Measurements from ENCODE around the gene NRIP3.

Gene NRIP3

DNA sequence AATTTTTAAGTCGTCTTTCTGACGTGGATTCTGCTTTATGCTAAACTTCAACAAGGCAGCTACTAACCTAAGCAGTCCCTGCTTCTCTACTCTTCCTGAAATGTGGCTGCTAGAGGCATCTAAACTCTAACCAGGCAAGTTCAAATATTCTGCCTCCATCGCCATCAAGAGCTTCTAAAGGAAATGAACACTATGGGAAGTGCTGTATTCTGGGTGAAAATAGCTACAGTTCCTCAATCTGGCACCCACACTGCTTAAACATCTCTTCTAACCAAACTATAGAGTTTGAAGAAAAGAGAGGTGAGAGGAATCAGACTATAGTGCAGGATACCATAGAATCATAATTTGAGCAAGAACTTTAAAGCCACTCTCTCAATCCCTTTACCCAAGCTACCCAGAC, 6.3 kb downstream of the NRIP3 start:
- TF ChIP-seq OSR1 (CRISPR knock-in tag; IDR thresholded peaks at IDR 0.05) (no peak), ZFP3 (CRISPR knock-in tag; IDR thresholded peaks at IDR 0.05) (no peak), ARNTL (CRISPR knock-in tag; IDR thresholded peaks at IDR 0.05; ENCODE audit: borderline replicate concordance, low read depth) (no peak)
- no peak for ATAC-seq

DNA sequence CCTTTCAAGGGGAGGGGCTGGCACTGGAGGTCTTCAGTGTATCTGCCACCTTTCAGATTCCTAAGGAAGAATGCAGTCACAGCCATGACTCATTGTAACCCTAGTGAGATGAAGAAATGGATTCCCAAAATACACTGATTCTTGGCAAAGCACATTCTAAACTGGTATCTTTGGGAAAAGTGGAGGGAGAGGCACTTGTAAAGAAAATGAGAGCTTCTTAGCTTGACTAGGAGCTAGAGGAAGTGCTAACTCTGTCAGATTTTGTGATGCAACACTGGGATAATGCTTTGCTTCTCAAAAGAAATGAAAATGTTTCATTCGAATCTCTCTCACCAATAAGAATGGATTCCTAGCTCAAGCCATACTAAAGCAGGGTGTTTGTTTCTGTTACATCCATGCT, 14.3 kb downstream of the NRIP3 start:
- ATAC-seq: peak; percentile 51; the same call in 2 of the 3 replicates
- TF ChIP-seq ZC3H10 (CRISPR knock-in tag; IDR thresholded peaks at IDR 0.05): no peak
- TF ChIP-seq, protein P1, sequence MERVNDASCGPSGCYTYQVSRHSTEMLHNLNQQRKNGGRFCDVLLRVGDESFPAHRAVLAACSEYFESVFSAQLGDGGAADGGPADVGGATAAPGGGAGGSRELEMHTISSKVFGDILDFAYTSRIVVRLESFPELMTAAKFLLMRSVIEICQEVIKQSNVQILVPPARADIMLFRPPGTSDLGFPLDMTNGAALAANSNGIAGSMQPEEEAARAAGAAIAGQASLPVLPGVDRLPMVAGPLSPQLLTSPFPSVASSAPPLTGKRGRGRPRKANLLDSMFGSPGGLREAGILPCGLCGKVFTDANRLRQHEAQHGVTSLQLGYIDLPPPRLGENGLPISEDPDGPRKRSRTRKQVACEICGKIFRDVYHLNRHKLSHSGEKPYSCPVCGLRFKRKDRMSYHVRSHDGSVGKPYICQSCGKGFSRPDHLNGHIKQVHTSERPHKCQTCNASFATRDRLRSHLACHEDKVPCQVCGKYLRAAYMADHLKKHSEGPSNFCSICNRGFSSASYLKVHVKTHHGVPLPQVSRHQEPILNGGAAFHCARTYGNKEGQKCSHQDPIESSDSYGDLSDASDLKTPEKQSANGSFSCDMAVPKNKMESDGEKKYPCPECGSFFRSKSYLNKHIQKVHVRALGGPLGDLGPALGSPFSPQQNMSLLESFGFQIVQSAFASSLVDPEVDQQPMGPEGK (CRISPR knock-in tag; IDR thresholded peaks at IDR 0.05; ENCODE audit: borderline replicate concordance): no peak
- TF ChIP-seq, protein P2, sequence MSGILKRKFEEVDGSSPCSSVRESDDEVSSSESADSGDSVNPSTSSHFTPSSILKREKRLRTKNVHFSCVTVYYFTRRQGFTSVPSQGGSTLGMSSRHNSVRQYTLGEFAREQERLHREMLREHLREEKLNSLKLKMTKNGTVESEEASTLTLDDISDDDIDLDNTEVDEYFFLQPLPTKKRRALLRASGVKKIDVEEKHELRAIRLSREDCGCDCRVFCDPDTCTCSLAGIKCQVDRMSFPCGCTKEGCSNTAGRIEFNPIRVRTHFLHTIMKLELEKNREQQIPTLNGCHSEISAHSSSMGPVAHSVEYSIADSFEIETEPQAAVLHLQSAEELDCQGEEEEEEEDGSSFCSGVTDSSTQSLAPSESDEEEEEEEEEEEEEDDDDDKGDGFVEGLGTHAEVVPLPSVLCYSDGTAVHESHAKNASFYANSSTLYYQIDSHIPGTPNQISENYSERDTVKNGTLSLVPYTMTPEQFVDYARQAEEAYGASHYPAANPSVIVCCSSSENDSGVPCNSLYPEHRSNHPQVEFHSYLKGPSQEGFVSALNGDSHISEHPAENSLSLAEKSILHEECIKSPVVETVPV (CRISPR knock-in tag; IDR thresholded peaks at IDR 0.05): no peak
- TF ChIP-seq ARNTL (CRISPR knock-in tag; IDR thresholded peaks at IDR 0.05; ENCODE audit: borderline replicate concordance, low read depth): no peak
- TF ChIP-seq ZNF565 (CRISPR knock-in tag; conservative IDR thresholded peaks at IDR 0.05; ENCODE audit: low read depth): no peak
- no peak for TF ChIP-seq GLIS3 (CRISPR knock-in tag; IDR thresholded peaks at IDR 0.05)
- TF ChIP-seq, protein P3, sequence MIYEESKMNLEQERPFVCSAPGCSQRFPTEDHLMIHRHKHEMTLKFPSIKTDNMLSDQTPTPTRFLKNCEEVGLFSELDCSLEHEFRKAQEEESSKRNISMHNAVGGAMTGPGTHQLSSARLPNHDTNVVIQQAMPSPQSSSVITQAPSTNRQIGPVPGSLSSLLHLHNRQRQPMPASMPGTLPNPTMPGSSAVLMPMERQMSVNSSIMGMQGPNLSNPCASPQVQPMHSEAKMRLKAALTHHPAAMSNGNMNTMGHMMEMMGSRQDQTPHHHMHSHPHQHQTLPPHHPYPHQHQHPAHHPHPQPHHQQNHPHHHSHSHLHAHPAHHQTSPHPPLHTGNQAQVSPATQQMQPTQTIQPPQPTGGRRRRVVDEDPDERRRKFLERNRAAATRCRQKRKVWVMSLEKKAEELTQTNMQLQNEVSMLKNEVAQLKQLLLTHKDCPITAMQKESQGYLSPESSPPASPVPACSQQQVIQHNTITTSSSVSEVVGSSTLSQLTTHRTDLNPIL (CRISPR knock-in tag; IDR thresholded peaks at IDR 0.05; ENCODE audit: low read depth): no peak
- TF ChIP-seq OSR1 (CRISPR knock-in tag; IDR thresholded peaks at IDR 0.05): no peak
- TF ChIP-seq, protein P4, sequence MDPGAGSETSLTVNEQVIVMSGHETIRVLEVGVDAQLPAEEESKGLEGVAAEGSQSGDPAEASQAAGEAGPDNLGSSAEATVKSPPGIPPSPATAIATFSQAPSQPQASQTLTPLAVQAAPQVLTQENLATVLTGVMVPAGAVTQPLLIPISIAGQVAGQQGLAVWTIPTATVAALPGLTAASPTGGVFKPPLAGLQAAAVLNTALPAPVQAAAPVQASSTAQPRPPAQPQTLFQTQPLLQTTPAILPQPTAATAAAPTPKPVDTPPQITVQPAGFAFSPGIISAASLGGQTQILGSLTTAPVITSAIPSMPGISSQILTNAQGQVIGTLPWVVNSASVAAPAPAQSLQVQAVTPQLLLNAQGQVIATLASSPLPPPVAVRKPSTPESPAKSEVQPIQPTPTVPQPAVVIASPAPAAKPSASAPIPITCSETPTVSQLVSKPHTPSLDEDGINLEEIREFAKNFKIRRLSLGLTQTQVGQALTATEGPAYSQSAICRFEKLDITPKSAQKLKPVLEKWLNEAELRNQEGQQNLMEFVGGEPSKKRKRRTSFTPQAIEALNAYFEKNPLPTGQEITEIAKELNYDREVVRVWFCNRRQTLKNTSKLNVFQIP (CRISPR knock-in tag; IDR thresholded peaks at IDR 0.05; ENCODE audit: borderline replicate concordance, low read depth): no peak
- TF ChIP-seq TOX (CRISPR knock-in tag; IDR thresholded peaks at IDR 0.05; ENCODE audit: borderline replicate concordance): no peak
- TF ChIP-seq BACH2 (CRISPR knock-in tag; IDR thresholded peaks at IDR 0.05; ENCODE audit: borderline replicate concordance): no peak
- TF ChIP-seq RARB (CRISPR knock-in tag; IDR thresholded peaks at IDR 0.05): no peak
- no peak for TF ChIP-seq TCF4 (CRISPR knock-in tag; IDR thresholded peaks at IDR 0.05; ENCODE audit: borderline replicate concordance)
- TF ChIP-seq ZFP30 (CRISPR knock-in tag; IDR thresholded peaks at IDR 0.05): no peak
- TF ChIP-seq SNAI2 (CRISPR knock-in tag; IDR thresholded peaks at IDR 0.05): no peak
- TF ChIP-seq ZFP3 (CRISPR knock-in tag; IDR thresholded peaks at IDR 0.05): no peak
- no peak for TF ChIP-seq CSDC2 (CRISPR knock-in tag; IDR thresholded peaks at IDR 0.05)
- TF ChIP-seq, protein P5, sequence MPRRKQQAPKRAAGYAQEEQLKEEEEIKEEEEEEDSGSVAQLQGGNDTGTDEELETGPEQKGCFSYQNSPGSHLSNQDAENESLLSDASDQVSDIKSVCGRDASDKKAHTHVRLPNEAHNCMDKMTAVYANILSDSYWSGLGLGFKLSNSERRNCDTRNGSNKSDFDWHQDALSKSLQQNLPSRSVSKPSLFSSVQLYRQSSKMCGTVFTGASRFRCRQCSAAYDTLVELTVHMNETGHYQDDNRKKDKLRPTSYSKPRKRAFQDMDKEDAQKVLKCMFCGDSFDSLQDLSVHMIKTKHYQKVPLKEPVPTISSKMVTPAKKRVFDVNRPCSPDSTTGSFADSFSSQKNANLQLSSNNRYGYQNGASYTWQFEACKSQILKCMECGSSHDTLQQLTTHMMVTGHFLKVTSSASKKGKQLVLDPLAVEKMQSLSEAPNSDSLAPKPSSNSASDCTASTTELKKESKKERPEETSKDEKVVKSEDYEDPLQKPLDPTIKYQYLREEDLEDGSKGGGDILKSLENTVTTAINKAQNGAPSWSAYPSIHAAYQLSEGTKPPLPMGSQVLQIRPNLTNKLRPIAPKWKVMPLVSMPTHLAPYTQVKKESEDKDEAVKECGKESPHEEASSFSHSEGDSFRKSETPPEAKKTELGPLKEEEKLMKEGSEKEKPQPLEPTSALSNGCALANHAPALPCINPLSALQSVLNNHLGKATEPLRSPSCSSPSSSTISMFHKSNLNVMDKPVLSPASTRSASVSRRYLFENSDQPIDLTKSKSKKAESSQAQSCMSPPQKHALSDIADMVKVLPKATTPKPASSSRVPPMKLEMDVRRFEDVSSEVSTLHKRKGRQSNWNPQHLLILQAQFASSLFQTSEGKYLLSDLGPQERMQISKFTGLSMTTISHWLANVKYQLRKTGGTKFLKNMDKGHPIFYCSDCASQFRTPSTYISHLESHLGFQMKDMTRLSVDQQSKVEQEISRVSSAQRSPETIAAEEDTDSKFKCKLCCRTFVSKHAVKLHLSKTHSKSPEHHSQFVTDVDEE (CRISPR knock-in tag; IDR thresholded peaks at IDR 0.05): no peak

DNA sequence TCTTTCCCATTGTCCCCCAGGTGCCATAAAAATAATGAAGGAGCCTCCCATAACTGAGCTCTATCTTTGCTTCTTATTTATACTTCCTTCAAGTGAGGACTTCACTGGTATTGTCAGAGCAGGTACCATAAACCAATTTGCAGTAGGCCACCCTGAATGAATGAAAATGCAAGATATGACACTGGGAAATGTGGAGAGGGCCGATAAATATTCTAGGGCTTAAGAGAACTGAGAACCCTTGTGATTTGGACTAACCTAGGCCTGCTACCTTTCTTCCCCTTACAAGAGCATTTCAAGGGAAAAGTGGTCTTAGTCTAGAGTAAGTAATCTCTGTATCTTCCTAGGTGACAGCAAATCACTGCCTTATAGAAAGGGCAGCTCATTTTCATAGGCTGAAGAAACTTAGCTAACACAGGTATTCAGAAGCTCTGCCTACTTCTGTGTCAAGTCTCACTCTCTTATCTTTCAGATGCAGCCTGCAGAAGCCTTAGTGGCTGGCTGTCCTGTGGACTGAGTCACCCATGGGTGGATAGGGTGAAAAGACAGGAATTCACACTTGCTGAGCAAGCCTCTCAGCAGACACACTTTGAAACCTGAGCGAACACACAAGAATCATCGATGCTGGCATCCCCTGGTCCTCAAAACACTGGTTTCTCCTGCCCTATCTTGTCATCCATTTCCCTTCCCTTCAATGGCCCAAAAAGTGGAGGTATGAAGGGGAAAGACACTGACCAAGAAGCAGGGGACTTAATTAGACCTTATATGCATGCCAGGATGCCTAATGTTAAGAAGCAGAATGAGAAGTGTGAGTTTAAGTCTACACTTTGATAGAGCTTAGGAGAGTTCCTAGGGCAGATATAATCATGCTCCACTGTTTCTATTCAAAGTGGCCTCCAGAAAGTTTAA, 15.2 kb downstream of the NRIP3 start:
- ATAC-seq: peak; percentile 70
- no peak for TF ChIP-seq GLIS3 (CRISPR knock-in tag; IDR thresholded peaks at IDR 0.05)
- no peak for TF ChIP-seq SNAI2 (CRISPR knock-in tag; IDR thresholded peaks at IDR 0.05)
- TF ChIP-seq, protein P3 (CRISPR knock-in tag; IDR thresholded peaks at IDR 0.05; ENCODE audit: low read depth): no peak
